Measurements from ENCODE around the gene IGFBPL1. TPM values are rescaled to one million over a fixed set of nuclear protein-coding genes. Genes with fewer than 3 reads are reported as not detected.
"Not testable (repeated sequence)": the region's sequence is repeated elsewhere in the genome, so short reads cannot be mapped to it uniquely, and the experiment has no call there.

Gene IGFBPL1
- not detected for total RNA-seq

DNA sequence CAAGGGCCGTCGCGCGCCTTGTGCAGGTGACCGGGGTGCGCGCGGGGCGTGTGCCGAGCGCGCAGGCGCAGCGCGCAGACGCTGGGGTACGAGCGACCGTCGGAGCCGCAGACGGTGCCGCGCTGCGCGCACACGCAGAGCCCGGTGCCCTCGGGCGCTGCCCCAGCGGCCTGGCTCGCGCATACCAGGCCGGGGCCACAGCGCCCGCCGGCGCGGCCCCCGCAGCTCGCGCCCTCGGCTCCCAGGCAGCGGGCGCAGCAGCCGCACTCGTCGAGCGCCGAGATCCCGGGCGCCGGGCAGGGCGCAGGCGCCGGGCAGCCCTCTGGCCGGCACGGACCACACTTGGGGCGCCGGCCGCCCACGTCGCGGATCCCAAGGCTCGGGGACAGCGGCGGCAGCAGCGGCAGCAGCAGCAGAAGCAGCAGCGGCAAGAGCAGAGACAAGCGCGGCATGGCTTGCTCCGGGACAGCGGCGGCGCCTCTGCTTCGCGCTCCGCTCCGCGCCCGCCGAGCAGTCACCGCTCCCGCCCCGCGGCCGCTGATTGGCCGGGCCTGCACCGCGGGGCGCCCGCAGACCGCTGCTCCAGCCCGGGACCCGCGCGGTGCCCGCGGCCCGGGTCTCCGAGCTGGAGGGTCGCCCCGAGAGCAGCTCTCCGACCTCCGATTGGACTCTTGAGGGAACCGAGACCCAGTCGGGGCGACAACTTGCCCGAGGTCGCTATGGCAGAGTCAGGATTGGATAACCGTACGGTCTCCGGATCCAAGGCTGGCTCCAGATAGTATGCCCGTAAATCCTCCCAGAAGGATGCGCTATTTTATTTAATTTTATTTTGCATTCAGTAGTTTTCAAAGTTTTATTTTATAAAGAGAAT is at the start of gene IGFBPL1:
Gene IGFBPL1 (minus strand): TSS at position 482 of the 871 bp plus-strand sequence. CDS start 30 bp downstream, at position 452.
- Histone ChIP-seq H3K36me3 (no peaks in the 10 kb centered on the region), H3K27me3 (peaks cover 60% of the 10 kb centered on the region), H3K27ac (no peak within 1 kb of the TSS), H3K9me3 (no peaks in the 10 kb centered on the region), H3K4me3 (peak within 1 kb of the TSS; percentile 51), H3K4me1 (peaks cover 12% of the 10 kb centered on the region)
- TF ChIP-seq POLR2AphosphoS5 (IDR thresholded peaks at IDR 0.05) = no peak
- TF ChIP-seq POLR2A (IDR thresholded peaks at IDR 0.05) = no peak
- TF ChIP-seq EP300 (IDR thresholded peaks at IDR 0.05) = no peak
- TF ChIP-seq, protein P1, sequence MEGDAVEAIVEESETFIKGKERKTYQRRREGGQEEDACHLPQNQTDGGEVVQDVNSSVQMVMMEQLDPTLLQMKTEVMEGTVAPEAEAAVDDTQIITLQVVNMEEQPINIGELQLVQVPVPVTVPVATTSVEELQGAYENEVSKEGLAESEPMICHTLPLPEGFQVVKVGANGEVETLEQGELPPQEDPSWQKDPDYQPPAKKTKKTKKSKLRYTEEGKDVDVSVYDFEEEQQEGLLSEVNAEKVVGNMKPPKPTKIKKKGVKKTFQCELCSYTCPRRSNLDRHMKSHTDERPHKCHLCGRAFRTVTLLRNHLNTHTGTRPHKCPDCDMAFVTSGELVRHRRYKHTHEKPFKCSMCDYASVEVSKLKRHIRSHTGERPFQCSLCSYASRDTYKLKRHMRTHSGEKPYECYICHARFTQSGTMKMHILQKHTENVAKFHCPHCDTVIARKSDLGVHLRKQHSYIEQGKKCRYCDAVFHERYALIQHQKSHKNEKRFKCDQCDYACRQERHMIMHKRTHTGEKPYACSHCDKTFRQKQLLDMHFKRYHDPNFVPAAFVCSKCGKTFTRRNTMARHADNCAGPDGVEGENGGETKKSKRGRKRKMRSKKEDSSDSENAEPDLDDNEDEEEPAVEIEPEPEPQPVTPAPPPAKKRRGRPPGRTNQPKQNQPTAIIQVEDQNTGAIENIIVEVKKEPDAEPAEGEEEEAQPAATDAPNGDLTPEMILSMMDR (IDR thresholded peaks at IDR 0.05) = no peak
- DNase-seq (ENCODE audit: low spot score in 2 of 2) = peak in 1 of 2 donors; percentile 44
- WGBS = 2% methylated on average over 50 of the region's 115 CpGs

DNA sequence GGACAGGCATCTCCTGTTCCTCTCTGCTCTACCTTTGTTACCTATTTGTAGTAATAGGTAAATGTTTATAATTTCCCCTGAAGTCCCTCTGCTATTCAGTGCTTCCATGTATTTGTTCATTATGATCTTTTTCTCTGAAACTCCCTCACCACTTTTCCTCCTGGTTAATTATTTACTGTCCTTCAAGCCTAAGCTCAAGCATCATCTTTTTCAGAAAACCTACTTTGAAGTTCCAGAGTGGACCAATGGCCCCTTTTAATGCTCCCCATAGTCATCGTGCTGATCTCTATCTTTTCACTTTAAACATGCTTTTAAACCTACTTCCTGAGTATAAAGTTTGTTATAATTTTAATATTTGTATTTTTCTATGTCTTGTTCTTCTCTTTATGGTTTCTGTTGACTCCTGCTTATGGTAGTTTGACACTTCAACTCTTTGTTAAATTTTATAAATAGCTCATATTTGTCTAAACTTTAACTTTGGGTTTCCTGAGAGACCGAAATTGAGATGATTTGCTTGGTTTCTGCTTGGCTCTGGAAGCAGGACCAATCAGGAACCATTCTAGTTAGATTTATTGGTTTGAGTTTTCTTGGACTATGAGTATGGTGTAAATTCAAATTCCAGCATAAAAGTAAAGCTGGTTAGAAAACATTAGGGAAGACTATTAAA is 48.5 kb upstream of the IGFBPL1 start:
- WGBS = 85% methylated on average over 2 of the region's 2 CpGs
- H3K4me1 ChIP-seq; H3K27ac ChIP-seq; DNase-seq (ENCODE audit: low spot score in 2 of 2); H3K27me3 ChIP-seq; H3K36me3 ChIP-seq; H3K4me3 ChIP-seq; H3K9me3 ChIP-seq: not testable (repeated sequence)

DNA sequence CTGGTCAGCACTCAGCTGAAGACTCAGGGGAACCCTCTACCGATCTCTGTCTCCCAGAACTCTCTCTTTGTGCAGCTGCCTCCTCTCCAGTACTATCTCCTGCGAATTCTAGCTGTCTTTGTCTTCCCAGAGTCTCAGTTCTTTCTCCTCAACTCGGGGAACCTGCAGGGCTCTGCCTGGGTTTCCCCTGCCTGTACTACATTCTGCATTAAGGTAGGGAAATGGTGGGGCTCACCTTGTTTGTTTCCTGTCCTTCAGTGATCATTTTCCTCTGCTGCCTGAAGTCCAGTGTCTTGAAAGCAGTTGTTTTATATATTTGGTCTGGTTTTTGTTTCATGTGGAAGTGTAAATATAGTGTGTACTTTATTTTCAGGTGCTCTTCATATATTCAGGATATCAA is 43.1 kb upstream of the IGFBPL1 start:
- no peak for DNase-seq (ENCODE audit: low spot score in 2 of 2)
- no peaks in the 10 kb centered on the region for H3K27me3 ChIP-seq
- H3K9me3 ChIP-seq = no peaks in the 10 kb centered on the region
- no peak for TF ChIP-seq EP300 (IDR thresholded peaks at IDR 0.05)
- TF ChIP-seq POLR2A (IDR thresholded peaks at IDR 0.05) = no peak
- TF ChIP-seq, protein P1 (IDR thresholded peaks at IDR 0.05) = no peak
- TF ChIP-seq POLR2AphosphoS5 (IDR thresholded peaks at IDR 0.05) = no peak
- no peak overlapping the region for H3K4me3 ChIP-seq
- H3K4me1 ChIP-seq = no peaks in the 10 kb centered on the region
- WGBS = 42% methylated on average over 3 of the region's 3 CpGs
- H3K27ac ChIP-seq = no peak overlapping the region
- no peaks in the 10 kb centered on the region for H3K36me3 ChIP-seq

GRCh38 chr9:38453835-38454234 is 29.6 kb upstream of the IGFBPL1 start:
- Histone ChIP-seq H3K4me1 (no peaks in the 10 kb centered on the region), H3K27ac (no peak overlapping the region), H3K27me3 (peaks cover 19% of the 10 kb centered on the region), H3K9me3 (no peaks in the 10 kb centered on the region), H3K4me3 (no peak overlapping the region), H3K36me3 (no peaks in the 10 kb centered on the region)
- WGBS = 88% methylated on average over 3 of the region's 3 CpGs
- no peak for TF ChIP-seq POLR2AphosphoS5 (IDR thresholded peaks at IDR 0.05)
- TF ChIP-seq, protein P1 (IDR thresholded peaks at IDR 0.05) = no peak
- TF ChIP-seq POLR2A (IDR thresholded peaks at IDR 0.05) = no peak
- no peak for TF ChIP-seq EP300 (IDR thresholded peaks at IDR 0.05)
- no peak for DNase-seq (ENCODE audit: low spot score in 2 of 2)

- no peaks in the 10 kb centered on the region for H3K9me3 ChIP-seq
- H3K36me3 ChIP-seq = no peaks in the 10 kb centered on the region
- H3K4me3 ChIP-seq = no peak overlapping the region
- H3K27me3 ChIP-seq = peaks cover 8% of the 10 kb centered on the region
- no peak for DNase-seq (ENCODE audit: low spot score in 2 of 2)
- TF ChIP-seq, protein P1 (IDR thresholded peaks at IDR 0.05) = no peak
- TF ChIP-seq POLR2A (IDR thresholded peaks at IDR 0.05) (no peak), EP300 (IDR thresholded peaks at IDR 0.05) (no peak), POLR2AphosphoS5 (IDR thresholded peaks at IDR 0.05) (no peak)
- no peaks in the 10 kb centered on the region for H3K4me1 ChIP-seq
- no peak overlapping the region for H3K27ac ChIP-seq
Observed at GRCh38 chr9:38451162-38451561, 26.9 kb upstream of the IGFBPL1 start.

Data from suprapubic skin (tissue), 4 donors.